Measurements from ENCODE around the gene ADAMTS14.
"Not testable (repeated sequence)": the region's sequence is repeated elsewhere in the genome, so short reads cannot be mapped to it uniquely, and the experiment has no call there.

DNA sequence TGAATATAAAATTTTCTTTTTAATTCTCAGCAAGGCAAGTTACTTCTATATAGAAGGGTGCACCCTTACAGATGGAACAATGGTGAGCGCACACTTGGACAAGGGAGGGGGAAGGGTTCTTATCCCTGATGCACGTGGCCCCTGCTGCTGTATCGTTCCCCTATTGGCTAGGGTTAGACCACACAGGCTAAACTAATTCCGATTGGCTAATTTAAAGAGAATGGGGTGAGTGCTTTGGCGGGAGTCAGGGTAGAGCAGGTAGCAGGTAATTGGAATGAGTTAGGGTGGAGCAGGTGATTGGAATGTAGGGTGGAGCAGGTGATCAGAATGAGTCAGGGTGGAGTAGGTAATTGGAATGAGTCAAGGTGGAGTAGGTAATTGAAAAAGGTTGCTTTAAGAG lies 37.8 kb upstream of the ADAMTS14 start:
- TF ChIP-seq EZH2phosphoT487 (IDR thresholded peaks at IDR 0.05; ENCODE audit: low read length) = not testable (repeated sequence)
- TF ChIP-seq, protein P1, sequence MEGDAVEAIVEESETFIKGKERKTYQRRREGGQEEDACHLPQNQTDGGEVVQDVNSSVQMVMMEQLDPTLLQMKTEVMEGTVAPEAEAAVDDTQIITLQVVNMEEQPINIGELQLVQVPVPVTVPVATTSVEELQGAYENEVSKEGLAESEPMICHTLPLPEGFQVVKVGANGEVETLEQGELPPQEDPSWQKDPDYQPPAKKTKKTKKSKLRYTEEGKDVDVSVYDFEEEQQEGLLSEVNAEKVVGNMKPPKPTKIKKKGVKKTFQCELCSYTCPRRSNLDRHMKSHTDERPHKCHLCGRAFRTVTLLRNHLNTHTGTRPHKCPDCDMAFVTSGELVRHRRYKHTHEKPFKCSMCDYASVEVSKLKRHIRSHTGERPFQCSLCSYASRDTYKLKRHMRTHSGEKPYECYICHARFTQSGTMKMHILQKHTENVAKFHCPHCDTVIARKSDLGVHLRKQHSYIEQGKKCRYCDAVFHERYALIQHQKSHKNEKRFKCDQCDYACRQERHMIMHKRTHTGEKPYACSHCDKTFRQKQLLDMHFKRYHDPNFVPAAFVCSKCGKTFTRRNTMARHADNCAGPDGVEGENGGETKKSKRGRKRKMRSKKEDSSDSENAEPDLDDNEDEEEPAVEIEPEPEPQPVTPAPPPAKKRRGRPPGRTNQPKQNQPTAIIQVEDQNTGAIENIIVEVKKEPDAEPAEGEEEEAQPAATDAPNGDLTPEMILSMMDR (IDR thresholded peaks at IDR 0.05; ENCODE audit: low read length) = not testable (repeated sequence)
